ENCODE results near the gene MAG. TPM values are rescaled to one million over a fixed set of nuclear protein-coding genes. Genes with fewer than 3 reads are reported as not detected.

Gene MAG
- total and polyA plus RNA-seq, 9 of the 15 experiments (the other 6 are each of a cell fraction or from before 2014, with no cell fraction given), result 0.11 to 10.0 (median 1.6) TPM

DNA sequence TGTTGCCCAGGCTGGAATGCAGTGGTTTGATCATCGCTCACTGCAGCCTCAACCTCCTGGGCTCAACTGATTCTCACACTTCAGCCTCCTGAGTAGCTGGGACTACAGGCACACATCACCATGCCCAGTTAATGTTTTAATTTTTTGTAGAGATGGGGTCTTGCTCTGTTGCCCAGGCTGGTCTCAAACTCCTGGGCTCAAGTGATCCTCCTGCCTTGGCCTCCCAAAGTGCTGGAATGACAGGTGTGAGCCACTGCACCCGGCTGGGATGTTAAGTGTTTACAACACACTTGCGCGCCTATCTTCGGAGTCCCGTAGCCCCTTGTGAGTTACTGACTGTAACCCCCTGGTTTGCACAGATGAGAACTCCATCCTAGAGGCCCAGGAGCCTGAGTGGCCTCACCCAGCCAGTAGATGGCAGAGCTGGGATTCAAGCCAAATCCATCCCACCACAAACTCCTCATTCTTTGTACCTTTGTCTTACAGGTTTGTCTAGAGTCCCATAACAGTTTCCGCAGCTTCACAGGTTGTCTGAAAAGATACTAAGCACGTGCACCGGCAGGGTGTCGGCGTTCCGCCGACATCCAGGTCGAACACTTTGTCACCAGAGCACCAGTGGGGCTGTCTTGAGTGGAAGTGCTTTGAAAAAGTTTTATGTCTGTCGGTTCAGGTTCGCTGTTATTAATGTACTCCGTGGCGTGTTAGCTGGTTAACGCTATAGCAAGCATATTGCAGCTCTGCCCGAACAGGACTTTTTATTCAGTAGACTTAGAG lies 14.7 kb downstream of the MAG start (continued):
- no peak for TF ChIP-seq ZNF444 (CRISPR knock-in tag; IDR thresholded peaks at IDR 0.05)
- no peak for TF ChIP-seq ZBTB33 (CRISPR knock-in tag; IDR thresholded peaks at IDR 0.05)
- TF ChIP-seq HLTF (IDR thresholded peaks at IDR 0.05), result peak; percentile 68; the same call in 1 of the 2 replicates
- TF ChIP-seq VEZF1 (CRISPR knock-in tag; IDR thresholded peaks at IDR 0.05), result no peak
- TF ChIP-seq KLF10 (CRISPR knock-in tag; IDR thresholded peaks at IDR 0.05), result no peak
- peak; percentile 42 for TF ChIP-seq ARID1B (IDR thresholded peaks at IDR 0.05)
- no peak for TF ChIP-seq CBX2 (IDR thresholded peaks at IDR 0.05; ENCODE audit: insufficient read depth, low read length, poor library complexity, severe bottlenecking)
- TF ChIP-seq, protein P1, sequence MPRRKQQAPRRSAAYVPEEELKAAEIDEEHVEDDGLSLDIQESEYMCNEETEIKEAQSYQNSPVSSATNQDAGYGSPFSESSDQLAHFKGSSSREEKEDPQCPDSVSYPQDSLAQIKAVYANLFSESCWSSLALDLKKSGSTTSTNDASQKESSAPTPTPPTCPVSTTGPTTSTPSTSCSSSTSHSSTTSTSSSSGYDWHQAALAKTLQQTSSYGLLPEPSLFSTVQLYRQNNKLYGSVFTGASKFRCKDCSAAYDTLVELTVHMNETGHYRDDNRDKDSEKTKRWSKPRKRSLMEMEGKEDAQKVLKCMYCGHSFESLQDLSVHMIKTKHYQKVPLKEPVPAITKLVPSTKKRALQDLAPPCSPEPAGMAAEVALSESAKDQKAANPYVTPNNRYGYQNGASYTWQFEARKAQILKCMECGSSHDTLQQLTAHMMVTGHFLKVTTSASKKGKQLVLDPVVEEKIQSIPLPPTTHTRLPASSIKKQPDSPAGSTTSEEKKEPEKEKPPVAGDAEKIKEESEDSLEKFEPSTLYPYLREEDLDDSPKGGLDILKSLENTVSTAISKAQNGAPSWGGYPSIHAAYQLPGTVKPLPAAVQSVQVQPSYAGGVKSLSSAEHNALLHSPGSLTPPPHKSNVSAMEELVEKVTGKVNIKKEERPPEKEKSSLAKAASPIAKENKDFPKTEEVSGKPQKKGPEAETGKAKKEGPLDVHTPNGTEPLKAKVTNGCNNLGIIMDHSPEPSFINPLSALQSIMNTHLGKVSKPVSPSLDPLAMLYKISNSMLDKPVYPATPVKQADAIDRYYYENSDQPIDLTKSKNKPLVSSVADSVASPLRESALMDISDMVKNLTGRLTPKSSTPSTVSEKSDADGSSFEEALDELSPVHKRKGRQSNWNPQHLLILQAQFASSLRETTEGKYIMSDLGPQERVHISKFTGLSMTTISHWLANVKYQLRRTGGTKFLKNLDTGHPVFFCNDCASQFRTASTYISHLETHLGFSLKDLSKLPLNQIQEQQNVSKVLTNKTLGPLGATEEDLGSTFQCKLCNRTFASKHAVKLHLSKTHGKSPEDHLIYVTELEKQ (CRISPR knock-in tag; IDR thresholded peaks at IDR 0.05), result no peak
- peak; percentile 7; the same call in 1 of the 2 replicates for TF ChIP-seq ZBTB40 (IDR thresholded peaks at IDR 0.05)
- TF ChIP-seq ZBTB40 (CRISPR knock-in tag; IDR thresholded peaks at IDR 0.05), result no peak

Data from K562 (cell line).